A549 (cell line): Measurements from ENCODE around the gene CYP4F11.

Experiments used
- CHD2 ChIP-seq: fragments of 150-350 bp; IDR thresholded peaks from 2 replicates; pipeline ENCODE4 v1.6.1; 2014; ENCODE audit warnings: low read length; ENCODE audit not compliant: partially characterized antibody
- MYC ChIP-seq: IDR thresholded peaks from 2 replicates; pipeline ENCODE4 v1.6.1; 2012; ENCODE audit warnings: mild to moderate bottlenecking, inconsistent platforms, low read length, improper control_type of control experiment, borderline replicate concordance
- TF ChIP-seq, protein P1 (sequence below): fragments of >200 bp; sonication (Bioruptor Twin); formaldehyde crosslinking; IDR thresholded peaks from 3 replicates; pipeline ENCODE4 v1.5.1; 2016

GRCh38 chr19:15935167-15935702 lies 906 bp upstream of the CYP4F11 start:
- TF ChIP-seq CHD2, result no peak
- TF ChIP-seq, protein P1, sequence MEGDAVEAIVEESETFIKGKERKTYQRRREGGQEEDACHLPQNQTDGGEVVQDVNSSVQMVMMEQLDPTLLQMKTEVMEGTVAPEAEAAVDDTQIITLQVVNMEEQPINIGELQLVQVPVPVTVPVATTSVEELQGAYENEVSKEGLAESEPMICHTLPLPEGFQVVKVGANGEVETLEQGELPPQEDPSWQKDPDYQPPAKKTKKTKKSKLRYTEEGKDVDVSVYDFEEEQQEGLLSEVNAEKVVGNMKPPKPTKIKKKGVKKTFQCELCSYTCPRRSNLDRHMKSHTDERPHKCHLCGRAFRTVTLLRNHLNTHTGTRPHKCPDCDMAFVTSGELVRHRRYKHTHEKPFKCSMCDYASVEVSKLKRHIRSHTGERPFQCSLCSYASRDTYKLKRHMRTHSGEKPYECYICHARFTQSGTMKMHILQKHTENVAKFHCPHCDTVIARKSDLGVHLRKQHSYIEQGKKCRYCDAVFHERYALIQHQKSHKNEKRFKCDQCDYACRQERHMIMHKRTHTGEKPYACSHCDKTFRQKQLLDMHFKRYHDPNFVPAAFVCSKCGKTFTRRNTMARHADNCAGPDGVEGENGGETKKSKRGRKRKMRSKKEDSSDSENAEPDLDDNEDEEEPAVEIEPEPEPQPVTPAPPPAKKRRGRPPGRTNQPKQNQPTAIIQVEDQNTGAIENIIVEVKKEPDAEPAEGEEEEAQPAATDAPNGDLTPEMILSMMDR, result no peak
- TF ChIP-seq MYC, result no peak
